Endothelial cell of umbilical vein (primary cell): ENCODE measurements around the gene STX11.
"Not testable (repeated sequence)": the region's sequence is repeated elsewhere in the genome, so short reads cannot be mapped to it uniquely, and the experiment has no call there.

Experiments
- EZH2 ChIP-seq: IDR thresholded peaks from 2 replicates; pipeline ENCODE4 v1.6.1; 2012; ENCODE audit warnings: borderline replicate concordance, low read depth, mild to moderate bottlenecking, moderate library complexity, low read length, inconsistent platforms; ENCODE audit not compliant: severe bottlenecking
- POLR2A ChIP-seq: IDR thresholded peaks from 2 replicates; pipeline ENCODE4 v1.6.1; 2012; ENCODE audit warnings: low read depth, mild to moderate bottlenecking, control low read depth, low read length
- TF ChIP-seq, protein P1 (sequence below), 2 donors: IDR thresholded peaks; 1 replicate in 1 of 2; 2 replicates in 1 of 2; pipeline ENCODE4 v1.5.1; 2011; ENCODE audit warnings: low read length in 2 of 2, mild to moderate bottlenecking in 2 of 2, moderate library complexity in 2 of 2, control low read depth in 1 of 2, inconsistent platforms in 1 of 2, low read depth in 1 of 2; ENCODE audit not compliant: insufficient read depth in 1 of 2; ENCODE audit errors: extremely low read depth in 1 of 2
- TF ChIP-seq, protein P2 (sequence below): IDR thresholded peaks from 2 replicates; pipeline ENCODE4 v1.6.1; 2011; ENCODE audit not compliant: insufficient read depth, insufficient read length

DNA sequence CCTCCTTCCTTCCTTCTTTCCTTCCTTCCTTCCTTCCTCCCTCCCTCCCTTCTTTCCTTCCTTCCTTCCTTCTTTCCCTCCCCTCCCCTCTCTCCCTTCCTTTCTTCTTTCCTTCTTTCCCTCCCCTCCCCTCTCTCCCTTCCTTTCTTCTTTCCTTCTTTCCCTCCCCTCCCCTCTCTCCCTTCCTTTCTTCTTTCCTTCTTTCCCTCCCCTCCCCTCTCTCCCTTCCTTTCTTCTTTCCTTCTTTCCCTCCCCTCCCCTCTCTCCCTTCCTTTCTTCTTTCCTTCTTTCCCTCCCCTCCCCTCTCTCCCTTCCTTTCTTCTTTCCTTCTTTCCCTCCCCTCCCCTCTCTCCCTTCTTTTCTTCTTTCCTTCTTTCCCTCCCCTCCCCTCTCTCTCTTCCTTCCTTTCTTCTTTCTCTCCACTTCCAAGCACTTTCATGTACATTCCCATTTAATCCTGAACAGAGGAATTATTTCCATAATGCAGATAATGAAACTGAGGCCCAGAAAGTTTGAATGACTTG, 18.1 kb upstream of the STX11 start:
- TF ChIP-seq, protein P1, sequence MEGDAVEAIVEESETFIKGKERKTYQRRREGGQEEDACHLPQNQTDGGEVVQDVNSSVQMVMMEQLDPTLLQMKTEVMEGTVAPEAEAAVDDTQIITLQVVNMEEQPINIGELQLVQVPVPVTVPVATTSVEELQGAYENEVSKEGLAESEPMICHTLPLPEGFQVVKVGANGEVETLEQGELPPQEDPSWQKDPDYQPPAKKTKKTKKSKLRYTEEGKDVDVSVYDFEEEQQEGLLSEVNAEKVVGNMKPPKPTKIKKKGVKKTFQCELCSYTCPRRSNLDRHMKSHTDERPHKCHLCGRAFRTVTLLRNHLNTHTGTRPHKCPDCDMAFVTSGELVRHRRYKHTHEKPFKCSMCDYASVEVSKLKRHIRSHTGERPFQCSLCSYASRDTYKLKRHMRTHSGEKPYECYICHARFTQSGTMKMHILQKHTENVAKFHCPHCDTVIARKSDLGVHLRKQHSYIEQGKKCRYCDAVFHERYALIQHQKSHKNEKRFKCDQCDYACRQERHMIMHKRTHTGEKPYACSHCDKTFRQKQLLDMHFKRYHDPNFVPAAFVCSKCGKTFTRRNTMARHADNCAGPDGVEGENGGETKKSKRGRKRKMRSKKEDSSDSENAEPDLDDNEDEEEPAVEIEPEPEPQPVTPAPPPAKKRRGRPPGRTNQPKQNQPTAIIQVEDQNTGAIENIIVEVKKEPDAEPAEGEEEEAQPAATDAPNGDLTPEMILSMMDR (IDR thresholded peaks at IDR 0.05; ENCODE audit: extremely low read depth in 1 of 2, insufficient read depth in 1 of 2, low read depth in 1 of 2, low read length in 2 of 2): not testable (repeated sequence)
- not testable (repeated sequence) for TF ChIP-seq POLR2A, EZH2
- TF ChIP-seq, protein P2, sequence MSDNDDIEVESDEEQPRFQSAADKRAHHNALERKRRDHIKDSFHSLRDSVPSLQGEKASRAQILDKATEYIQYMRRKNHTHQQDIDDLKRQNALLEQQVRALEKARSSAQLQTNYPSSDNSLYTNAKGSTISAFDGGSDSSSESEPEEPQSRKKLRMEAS: not testable (repeated sequence)
